Parathyroid adenoma (tissue), 2 donors: ENCODE results near the gene SLC22A17.
A peak's percentile ranks its signal among the peaks of the same experiment; 100 is the strongest.

ENCODE experiments used
- H2AFZ ChIP-seq: fragments of 300-600 bp; sonication (generic); one replicate; pipeline ENCODE4 v1.7.0; 2017; ENCODE audit warnings: antibody characterized with exemption, mild to moderate bottlenecking
- H3K27ac ChIP-seq: fragments of 300-600 bp; sonication (generic); one replicate; pipeline ENCODE4 v1.7.0; 2017
- H3K27me3 ChIP-seq: fragments of 300-600 bp; sonication (generic); one replicate; pipeline ENCODE4 v1.7.0; 2017; ENCODE audit warnings: low read length; ENCODE audit not compliant: control insufficient read depth, insufficient read depth
- H3K36me3 ChIP-seq: fragments of 300-600 bp; sonication (generic); one replicate; pipeline ENCODE4 v1.7.0; 2017; ENCODE audit warnings: low read length; ENCODE audit not compliant: control insufficient read depth, insufficient read depth
- H3K4me1 ChIP-seq: fragments of 300-600 bp; sonication (generic); one replicate; pipeline ENCODE4 v1.7.0; 2017; ENCODE audit warnings: control low read depth
- H3K4me2 ChIP-seq: fragments of 300-600 bp; sonication (generic); one replicate; pipeline ENCODE4 v1.7.0; 2017; ENCODE audit warnings: low read length
- H3K4me3 ChIP-seq: fragments of 300-600 bp; sonication (generic); one replicate; pipeline ENCODE4 v1.7.0; 2017; ENCODE audit warnings: low read depth, low read length
- H3K79me2 ChIP-seq: fragments of 300-600 bp; sonication (generic); one replicate; pipeline ENCODE4 v1.7.0; 2017; ENCODE audit warnings: control low read depth
- H3K9ac ChIP-seq: fragments of 300-600 bp; sonication (generic); one replicate; pipeline ENCODE4 v1.7.0; 2017; ENCODE audit warnings: mild to moderate bottlenecking
- H3K9me3 ChIP-seq: fragments of 300-600 bp; sonication (generic); one replicate; pipeline ENCODE4 v1.7.0; 2017; ENCODE audit warnings: low read length; ENCODE audit not compliant: control insufficient read depth
- TF ChIP-seq, protein P1 (sequence below): fragments of 300-600 bp; sonication (generic); IDR thresholded peaks from one replicate; pipeline ENCODE4 v1.7.0; 2017; ENCODE audit warnings: antibody characterized with exemption, mild to moderate bottlenecking
- donor health status: primary hyperparathyroidism.

The SLC22A17 gene

DNA sequence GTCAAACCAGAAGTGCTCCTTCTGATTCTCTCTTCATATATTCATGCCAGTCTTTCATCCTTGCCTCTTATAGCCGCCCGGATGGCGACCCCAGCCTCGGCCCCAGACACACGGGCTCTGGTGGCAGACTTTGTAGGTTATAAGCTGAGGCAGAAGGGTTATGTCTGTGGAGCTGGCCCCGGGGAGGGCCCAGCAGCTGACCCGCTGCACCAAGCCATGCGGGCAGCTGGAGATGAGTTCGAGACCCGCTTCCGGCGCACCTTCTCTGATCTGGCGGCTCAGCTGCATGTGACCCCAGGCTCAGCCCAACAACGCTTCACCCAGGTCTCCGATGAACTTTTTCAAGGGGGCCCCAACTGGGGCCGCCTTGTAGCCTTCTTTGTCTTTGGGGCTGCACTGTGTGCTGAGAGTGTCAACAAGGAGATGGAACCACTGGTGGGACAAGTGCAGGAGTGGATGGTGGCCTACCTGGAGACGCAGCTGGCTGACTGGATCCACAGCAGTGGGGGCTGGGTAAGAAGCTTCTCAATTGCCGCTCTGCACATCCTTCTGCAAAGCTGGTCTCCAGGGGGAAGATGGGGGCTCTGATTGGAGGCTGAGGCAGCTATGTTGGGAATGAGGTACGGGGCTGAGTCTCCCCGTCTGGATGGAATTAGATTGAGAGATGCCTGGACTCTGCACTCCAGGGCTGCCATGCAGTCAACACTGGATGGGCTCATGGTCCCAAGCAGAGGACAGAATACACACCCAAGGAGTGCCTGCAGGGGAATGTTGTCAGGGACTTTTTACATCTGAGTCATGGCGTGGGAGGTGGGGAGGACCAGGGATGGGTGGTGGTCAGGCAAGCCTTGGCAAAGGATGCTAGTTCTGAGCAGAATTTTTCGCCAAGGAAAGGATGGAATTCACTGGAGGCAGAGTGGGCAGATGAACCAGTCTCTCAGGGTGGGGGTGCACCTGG is 44.7 kb downstream of the SLC22A17 start:
- TF ChIP-seq, protein P1, sequence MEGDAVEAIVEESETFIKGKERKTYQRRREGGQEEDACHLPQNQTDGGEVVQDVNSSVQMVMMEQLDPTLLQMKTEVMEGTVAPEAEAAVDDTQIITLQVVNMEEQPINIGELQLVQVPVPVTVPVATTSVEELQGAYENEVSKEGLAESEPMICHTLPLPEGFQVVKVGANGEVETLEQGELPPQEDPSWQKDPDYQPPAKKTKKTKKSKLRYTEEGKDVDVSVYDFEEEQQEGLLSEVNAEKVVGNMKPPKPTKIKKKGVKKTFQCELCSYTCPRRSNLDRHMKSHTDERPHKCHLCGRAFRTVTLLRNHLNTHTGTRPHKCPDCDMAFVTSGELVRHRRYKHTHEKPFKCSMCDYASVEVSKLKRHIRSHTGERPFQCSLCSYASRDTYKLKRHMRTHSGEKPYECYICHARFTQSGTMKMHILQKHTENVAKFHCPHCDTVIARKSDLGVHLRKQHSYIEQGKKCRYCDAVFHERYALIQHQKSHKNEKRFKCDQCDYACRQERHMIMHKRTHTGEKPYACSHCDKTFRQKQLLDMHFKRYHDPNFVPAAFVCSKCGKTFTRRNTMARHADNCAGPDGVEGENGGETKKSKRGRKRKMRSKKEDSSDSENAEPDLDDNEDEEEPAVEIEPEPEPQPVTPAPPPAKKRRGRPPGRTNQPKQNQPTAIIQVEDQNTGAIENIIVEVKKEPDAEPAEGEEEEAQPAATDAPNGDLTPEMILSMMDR = no peak
- Histone ChIP-seq H3K4me2 (peak overlapping the region; percentile 99), H3K9ac (no peak overlapping the region), H3K27me3 (no peaks in the 10 kb centered on the region), H3K79me2 (peaks cover 14% of the 10 kb centered on the region), H2AFZ (no peak overlapping the region), H3K9me3 (no peaks in the 10 kb centered on the region), H3K36me3 (no peaks in the 10 kb centered on the region), H3K4me3 (peak overlapping the region; percentile 84), H3K4me1 (peaks cover 12% of the 10 kb centered on the region), H3K27ac (peak overlapping the region; percentile 93)

DNA sequence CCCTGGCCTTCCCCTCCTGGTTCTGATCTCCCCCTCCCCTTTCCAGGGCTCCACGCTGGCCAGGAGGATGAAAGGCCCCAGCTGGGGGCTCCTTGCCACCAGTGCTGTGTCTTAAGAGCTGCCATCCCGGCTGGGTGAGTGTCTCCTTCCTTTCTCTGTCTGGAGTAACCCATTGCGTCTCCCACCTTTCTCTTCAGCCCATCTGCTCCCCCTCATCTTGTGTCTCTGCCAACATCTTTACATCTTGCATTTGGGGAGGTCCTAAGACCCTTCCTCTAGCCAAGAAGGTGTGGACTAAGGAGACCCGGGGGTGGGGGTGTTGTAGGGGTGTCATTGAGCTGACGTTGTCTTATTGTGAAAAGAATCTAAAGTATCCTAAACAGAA is 45.5 kb downstream of the SLC22A17 start:
- H3K9ac ChIP-seq = peak overlapping the region; percentile 88
- H3K4me1 ChIP-seq = peaks cover 14% of the 10 kb centered on the region
- H3K27ac ChIP-seq = peak overlapping the region; percentile 93
- peaks cover 14% of the 10 kb centered on the region for H3K79me2 ChIP-seq
- no peaks in the 10 kb centered on the region for H3K27me3 ChIP-seq
- H2AFZ ChIP-seq = peak overlapping the region; percentile 92
- peak overlapping the region; percentile 84 for H3K4me3 ChIP-seq
- TF ChIP-seq, protein P1 = no peak
- H3K36me3 ChIP-seq = no peaks in the 10 kb centered on the region
- peak overlapping the region; percentile 99 for H3K4me2 ChIP-seq
- no peaks in the 10 kb centered on the region for H3K9me3 ChIP-seq

DNA sequence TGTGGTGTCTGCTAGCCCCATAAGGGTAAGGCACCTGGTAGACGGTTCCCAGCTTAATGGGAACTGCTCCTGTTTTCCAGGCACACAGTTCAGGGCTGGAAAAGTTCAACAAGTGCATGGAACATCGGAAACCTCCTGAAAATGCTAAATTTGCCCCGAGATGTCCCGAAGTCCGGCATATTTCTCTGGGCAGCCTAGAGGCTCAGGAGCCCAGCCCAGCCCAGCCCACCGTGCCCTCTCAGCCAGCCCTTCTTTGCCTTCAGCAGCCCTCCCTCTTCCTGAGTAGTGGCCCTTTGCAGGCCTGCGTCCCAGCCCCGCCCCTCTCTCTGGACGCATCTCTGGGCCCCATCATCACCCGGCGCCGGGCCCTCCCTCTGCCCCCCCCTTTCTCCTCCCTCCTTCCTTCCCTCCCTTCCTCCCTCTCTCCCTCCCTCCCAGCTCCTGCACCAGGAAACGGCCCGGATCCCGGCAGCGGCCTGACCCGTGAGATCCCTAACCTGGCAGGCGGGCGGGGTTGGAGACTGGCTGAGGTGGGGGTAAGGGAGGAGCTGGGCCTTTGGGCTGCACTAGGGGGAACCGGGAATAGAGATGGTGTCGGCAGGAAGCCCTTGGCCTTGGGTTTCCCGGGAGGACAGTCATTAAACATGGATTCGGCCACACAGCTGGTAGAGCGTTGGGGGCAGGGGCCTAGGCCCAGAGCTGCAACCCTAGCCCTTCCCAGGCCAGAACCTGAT is 46.1 kb downstream of the SLC22A17 start, which contains the start of gene BCL2L2:
TSS of gene BCL2L2 (plus strand) at position 422 of the 734 bp plus-strand sequence. CDS start 935 bp downstream, outside the sequence.
- no peaks in the 10 kb centered on the region for H3K9me3 ChIP-seq
- no peaks in the 10 kb centered on the region for H3K27me3 ChIP-seq
- TF ChIP-seq, protein P1 = no peak
- peaks cover 14% of the 10 kb centered on the region for H3K4me1 ChIP-seq
- H3K36me3 ChIP-seq = no peaks in the 10 kb centered on the region
- peak within 1 kb of the TSS; percentile 99 for H3K4me2 ChIP-seq
- peak within 1 kb of the TSS; percentile 88 for H3K9ac ChIP-seq
- peak within 1 kb of the TSS; percentile 92 for H2AFZ ChIP-seq
- peak within 1 kb of the TSS; percentile 84 for H3K4me3 ChIP-seq
- peak within 1 kb of the TSS; percentile 93 for H3K27ac ChIP-seq
- peaks cover 14% of the 10 kb centered on the region for H3K79me2 ChIP-seq

DNA sequence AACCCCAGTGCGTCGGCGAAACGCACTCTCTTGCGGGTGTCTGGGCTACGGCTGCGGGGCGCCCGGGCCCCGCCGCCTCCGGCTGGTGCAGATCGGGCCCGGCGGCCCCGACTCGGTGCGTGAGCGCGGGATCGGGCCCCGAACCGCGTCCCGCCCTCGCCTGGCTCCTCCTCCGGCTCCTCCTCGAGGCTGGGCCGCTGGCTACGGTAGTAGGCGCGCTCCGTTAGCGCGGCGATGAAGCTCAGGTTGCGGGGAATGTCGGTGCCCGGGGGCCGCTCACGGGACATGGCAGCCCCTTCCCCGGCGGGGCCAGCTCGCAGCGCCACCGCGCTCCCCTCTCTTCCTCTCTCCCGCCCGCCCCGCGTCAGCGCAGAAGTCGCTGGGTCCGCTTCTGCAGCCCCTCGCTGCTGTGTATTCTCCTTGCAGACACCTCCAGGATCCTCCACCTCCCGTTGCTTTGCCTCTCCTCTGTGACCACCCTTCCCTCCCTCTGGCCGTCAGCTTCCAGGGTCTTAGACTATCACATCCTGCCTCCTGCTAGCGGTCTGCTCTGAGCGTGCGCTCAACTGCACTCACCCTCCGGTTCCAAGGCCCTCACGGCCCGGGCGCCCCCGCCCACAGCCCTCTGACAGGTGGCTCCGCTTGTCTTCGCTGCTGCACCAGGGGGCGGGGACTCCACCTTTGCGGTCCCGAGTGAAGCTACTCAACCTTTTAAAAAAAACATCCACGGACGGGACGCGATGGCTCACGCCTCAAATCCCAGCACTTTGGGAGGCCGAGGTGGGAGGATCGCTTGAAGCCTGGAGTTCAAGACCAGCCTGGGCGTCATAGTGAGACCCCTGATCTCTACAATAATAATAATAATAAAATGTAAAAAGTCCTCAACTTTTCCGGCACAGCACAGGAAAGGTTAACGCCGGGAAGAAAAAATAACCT is 50.1 kb downstream of the SLC22A17 start, which contains the start of gene PPP1R3E:
TSS of gene PPP1R3E (minus strand) at position 570 of the 936 bp plus-strand sequence. CDS start at position 287, 283 bp downstream.
- peak within 1 kb of the TSS; percentile 94 for H3K27ac ChIP-seq

More for the DNA sequence above, 50.1 kb downstream of the SLC22A17 start, which contains the start of gene PPP1R3E:
- no peaks in the 10 kb centered on the region for H3K27me3 ChIP-seq
- no peaks in the 10 kb centered on the region for H3K36me3 ChIP-seq
- H2AFZ ChIP-seq = peak within 1 kb of the TSS; percentile 99
- peak within 1 kb of the TSS; percentile 79 for H3K4me3 ChIP-seq
- peaks cover 12% of the 10 kb centered on the region for H3K4me1 ChIP-seq
- H3K4me2 ChIP-seq = peak within 1 kb of the TSS; percentile 99
- H3K9me3 ChIP-seq = no peaks in the 10 kb centered on the region
- H3K9ac ChIP-seq = peak within 1 kb of the TSS; percentile 78
- TF ChIP-seq, protein P1 = no peak
- H3K79me2 ChIP-seq = peaks cover 9% of the 10 kb centered on the region
